Smooth muscle cell (in vitro differentiated cells): ENCODE data around the gene HTR1D. TPM values are rescaled to one million over a fixed set of nuclear protein-coding genes. Genes with fewer than 3 reads are reported as not detected.
"Not testable (repeated sequence)": the region's sequence is repeated elsewhere in the genome, so short reads cannot be mapped to it uniquely, and the experiment has no call there.

Source experiments
- DNase-seq: peaks from one replicate; lab custom pipeline; 2025; ENCODE audit not compliant: unreplicated experiment; lab: John Stamatoyannopoulos, UW
- H2AFZ ChIP-seq: fragments of 200-600 bp; sonication (generic); 2 replicates; pipeline ENCODE4 v1.6.0; 2016; ENCODE audit warnings: antibody characterized with exemption, low read depth, mild to moderate bottlenecking
- H3F3A ChIP-seq: fragments of 200-600 bp; sonication (generic); 2 replicates; pipeline ENCODE4 v1.6.0; 2017; ENCODE audit warnings: antibody characterized with exemption, low read depth
- H3K27ac ChIP-seq: fragments of 200-600 bp; sonication (generic); 2 replicates; pipeline ENCODE4 v1.5.1; 2016; ENCODE audit warnings: low read depth, mild to moderate bottlenecking
- H3K27me3 ChIP-seq: fragments of 200-600 bp; sonication (generic); 2 replicates; pipeline ENCODE4 v1.6.1; 2016; ENCODE audit warnings: low read depth, mild to moderate bottlenecking
- H3K36me3 ChIP-seq: fragments of 200-600 bp; sonication (generic); 2 replicates; pipeline ENCODE4 v1.5.1; 2016; ENCODE audit warnings: low read depth
- H3K4me1 ChIP-seq: fragments of 200-600 bp; sonication (generic); 2 replicates; pipeline ENCODE4 v1.5.1; 2016; ENCODE audit warnings: low read depth
- H3K4me2 ChIP-seq: fragments of 200-600 bp; sonication (generic); 2 replicates; pipeline ENCODE4 v1.6.0; 2016; ENCODE audit warnings: mild to moderate bottlenecking
- H3K4me3 ChIP-seq: fragments of 200-600 bp; sonication (generic); 2 replicates; pipeline ENCODE4 v1.5.1; 2016; ENCODE audit warnings: mild to moderate bottlenecking
- H3K79me2 ChIP-seq: fragments of 200-600 bp; sonication (generic); 2 replicates; pipeline ENCODE4 v1.6.0; 2016; ENCODE audit warnings: low read depth, mild to moderate bottlenecking
- H3K9ac ChIP-seq: fragments of 200-600 bp; sonication (generic); 2 replicates; pipeline ENCODE4 v1.6.0; 2016; ENCODE audit warnings: low read depth
- H3K9me3 ChIP-seq: fragments of 200-600 bp; sonication (generic); replicated peaks from 2 replicates; pipeline ENCODE4 v1.5.1; 2016; ENCODE audit warnings: low read depth
- H4K20me1 ChIP-seq: fragments of 200-600 bp; sonication (generic); 2 replicates; pipeline ENCODE4 v1.6.0; 2016; ENCODE audit warnings: low read depth
- CTCF ChIP-seq: fragments of 200-600 bp; sonication (generic); IDR thresholded peaks from 2 replicates; pipeline ENCODE4 v1.5.1; 2017; ENCODE audit warnings: borderline replicate concordance, mild to moderate bottlenecking, antibody characterized with exemption; ENCODE audit not compliant: insufficient read depth, poor library complexity, severe bottlenecking
- WGBS: methylation state at CpG from one replicate; pipeline ENCODE4 v1.1.7; 2016; ENCODE audit warnings: low lambda C conversion rate; 5-methylcytosine and 5-hydroxymethylcytosine counted together
- polyA plus RNA-seq: library from polyadenylated mRNA; unstranded; fragments of >200 nt; fragmentation: Nextera tagmentation; extraction: Ambion mirVana; gene quantifications from 2 replicates; pipeline ENCODE4 v1.2.1, GENCODE V29; 2016
- total RNA-seq: library from RNA; depleted of rRNA; stranded (reverse); fragments of >200 nt; gene quantifications from 2 replicates; pipeline ENCODE4 v1.2.3, GENCODE V29; 2014

HTR1D gene
- total and polyA plus RNA-seq, 2 experiments from 2014 or later: 0.26 to 1.1 TPM

- WGBS: 78% methylated on average over 17 of the region's 17 CpGs
- Histone ChIP-seq H2AFZ (no peak overlapping the region), H3K27me3 (peaks cover 12% of the 10 kb centered on the region), H4K20me1 (no peaks in the 10 kb centered on the region), H3K9me3 (no peaks in the 10 kb centered on the region), H3K4me3 (no peak overlapping the region), H3K4me1 (no peaks in the 10 kb centered on the region), H3K27ac (no peak overlapping the region), H3K4me2 (no peak overlapping the region), H3K36me3 (no peaks in the 10 kb centered on the region), H3K9ac (no peak overlapping the region), H3K79me2 (no peaks in the 10 kb centered on the region), H3F3A (no peaks in the 10 kb centered on the region)
- no peak for TF ChIP-seq CTCF
- DNase-seq: no peak
Measured at GRCh38 chr1:23224739-23225648, 7.7 kb upstream of the HTR1D start.

DNA sequence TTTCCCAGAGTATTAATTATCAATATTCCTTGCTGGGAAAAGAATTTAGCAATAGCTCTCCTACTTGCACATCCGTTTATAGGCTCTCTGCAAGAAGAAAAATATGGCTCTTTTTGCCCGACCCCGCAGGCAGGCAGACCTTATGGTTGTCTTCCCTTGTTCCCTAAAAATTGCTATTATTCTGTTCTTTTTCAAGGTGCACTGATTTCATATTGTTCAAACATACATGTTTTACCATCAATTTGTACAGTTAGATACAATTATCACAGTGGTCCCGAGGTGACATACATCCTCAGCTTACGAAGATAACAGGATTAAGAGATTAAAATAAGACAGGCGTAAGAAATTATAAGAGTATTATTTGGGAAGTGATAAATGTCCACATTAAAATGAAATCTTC is 6.7 kb upstream of the HTR1D start:
- H3K27me3 ChIP-seq: peaks cover 19% of the 10 kb centered on the region

DNA sequence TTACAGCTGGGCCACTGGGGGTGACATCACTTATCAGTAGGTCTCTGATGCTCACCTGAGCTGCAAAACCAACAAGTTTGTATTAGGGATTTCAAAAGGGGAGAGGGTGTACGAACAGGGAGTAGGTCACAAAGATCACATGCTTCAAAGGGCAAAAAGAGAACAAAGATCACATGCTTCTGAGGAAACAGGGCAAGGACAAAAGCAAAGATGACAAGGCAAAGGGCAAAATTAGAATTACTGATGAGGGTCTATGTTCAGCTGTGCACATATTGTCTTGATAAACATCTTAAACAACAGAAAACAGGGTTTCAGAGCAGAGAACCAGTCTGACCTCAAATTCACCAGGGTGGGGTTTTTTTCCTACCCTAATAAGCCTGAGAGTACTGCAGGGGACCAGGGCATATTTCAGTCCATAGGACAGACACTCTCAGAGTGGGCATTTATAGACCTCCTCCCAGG is 6.2 kb upstream of the HTR1D start:
- not testable (repeated sequence) for H2AFZ ChIP-seq, H3K9ac ChIP-seq, H3K4me1 ChIP-seq, DNase-seq, H4K20me1 ChIP-seq, H3K4me2 ChIP-seq, H3F3A ChIP-seq, H3K79me2 ChIP-seq, H3K9me3 ChIP-seq, H3K4me3 ChIP-seq, H3K36me3 ChIP-seq, H3K27ac ChIP-seq
- WGBS: 71% methylated on average over 1 of the region's 1 CpG
- H3K27me3 ChIP-seq: peaks cover 23% of the 10 kb centered on the region

More for the DNA sequence above, 6.7 kb upstream of the HTR1D start:
- not testable (repeated sequence) for H3K9me3 ChIP-seq, H3K27ac ChIP-seq, H3K9ac ChIP-seq, H3F3A ChIP-seq, H2AFZ ChIP-seq, H3K36me3 ChIP-seq, H4K20me1 ChIP-seq, H3K79me2 ChIP-seq, H3K4me1 ChIP-seq, H3K4me3 ChIP-seq, H3K4me2 ChIP-seq, DNase-seq
- WGBS: 95% methylated on average over 6 of the region's 6 CpGs

GRCh38 chr1:23222742-23223141 is 5.4 kb upstream of the HTR1D start:
- peaks cover 31% of the 10 kb centered on the region for H3K27me3 ChIP-seq
- H3K27ac ChIP-seq: no peak overlapping the region
- H3F3A ChIP-seq: no peaks in the 10 kb centered on the region
- no peaks in the 10 kb centered on the region for H3K36me3 ChIP-seq
- no peak for DNase-seq
- TF ChIP-seq CTCF: no peak
- H3K9ac ChIP-seq: no peak overlapping the region
- no peaks in the 10 kb centered on the region for H3K4me1 ChIP-seq
- H2AFZ ChIP-seq: no peak overlapping the region
- no peaks in the 10 kb centered on the region for H3K79me2 ChIP-seq
- no peak overlapping the region for H3K4me2 ChIP-seq
- H3K4me3 ChIP-seq: no peak overlapping the region
- H4K20me1 ChIP-seq: no peaks in the 10 kb centered on the region
- no peaks in the 10 kb centered on the region for H3K9me3 ChIP-seq
- 89% methylated on average over 3 of the region's 3 CpGs for WGBS
